Neural progenitor cell (in vitro differentiated cells): ENCODE data around the gene SIVA1. TPM values are rescaled to one million over a fixed set of nuclear protein-coding genes. Genes with fewer than 3 reads are reported as not detected.
A peak's percentile ranks its signal among the peaks of the same experiment; 100 is the strongest.

ENCODE experiments used
- DNase-seq: peaks from one replicate; pipeline ENCODE4 v3.0.0-alpha.2; 2016; ENCODE audit warnings: low spot score
- H2AFZ ChIP-seq: fragments of 200-600 bp; sonication (generic); replicated peaks from 2 replicates; pipeline ENCODE4 v1.6.1; 2016; ENCODE audit warnings: antibody characterized with exemption
- H3F3A ChIP-seq: fragments of 200-600 bp; sonication (generic); 2 replicates; pipeline ENCODE4 v1.6.1; 2016; ENCODE audit warnings: antibody characterized with exemption, low read depth
- H3K27ac ChIP-seq: fragments of 200-600 bp; sonication (generic); 2 replicates; pipeline ENCODE4 v1.5.1; 2016; ENCODE audit warnings: mild to moderate bottlenecking
- H3K27me3 ChIP-seq: fragments of 200-600 bp; sonication (generic); 2 replicates; pipeline ENCODE4 v1.6.1; 2016; ENCODE audit warnings: mild to moderate bottlenecking, moderate library complexity
- H3K36me3 ChIP-seq: fragments of 200-600 bp; sonication (generic); 2 replicates; pipeline ENCODE4 v1.5.1; 2016
- H3K4me1 ChIP-seq: fragments of 200-600 bp; sonication (generic); 2 replicates; pipeline ENCODE4 v1.6.1; 2016; ENCODE audit warnings: mixed run types
- H3K4me2 ChIP-seq: fragments of 200-600 bp; sonication (generic); 2 replicates; pipeline ENCODE4 v1.6.1; 2016
- H3K4me3 ChIP-seq: fragments of 200-600 bp; sonication (generic); 2 replicates; pipeline ENCODE4 v1.5.1; 2016
- H3K79me2 ChIP-seq: fragments of 200-600 bp; sonication (generic); 2 replicates; pipeline ENCODE4 v1.6.1; 2016; ENCODE audit warnings: low read depth
- H3K9ac ChIP-seq: fragments of 200-600 bp; sonication (generic); 2 replicates; pipeline ENCODE4 v1.6.1; 2016
- H3K9me3 ChIP-seq: fragments of 200-600 bp; sonication (generic); 2 replicates; pipeline ENCODE4 v1.5.1; 2016; ENCODE audit warnings: low read depth
- H4K20me1 ChIP-seq: fragments of 200-600 bp; sonication (generic); 2 replicates; pipeline ENCODE4 v1.6.1; 2016; ENCODE audit warnings: low read depth
- H3K27ac Mint-ChIP-seq: 3 replicates; pipeline ENCODE4 v1.8.0; 2021; ENCODE audit warnings: mixed read lengths
- H3K27me3 Mint-ChIP-seq: 2 replicates; pipeline ENCODE4 v1.8.0; 2022; ENCODE audit warnings: low read depth, mild to moderate bottlenecking, inconsistent platforms, moderate library complexity, mixed read lengths; ENCODE audit not compliant: insufficient read depth
- H3K36me3 Mint-ChIP-seq: 3 replicates; pipeline ENCODE4 v1.8.0; 2021; ENCODE audit warnings: mixed read lengths
- H3K4me1 Mint-ChIP-seq: 3 replicates; pipeline ENCODE4 v1.8.0; 2021; ENCODE audit warnings: mixed read lengths
- H3K4me3 Mint-ChIP-seq: 3 replicates; pipeline ENCODE4 v1.8.0; 2021; ENCODE audit warnings: mild to moderate bottlenecking, moderate library complexity, mixed read lengths
- H3K9me3 Mint-ChIP-seq: 3 replicates; pipeline ENCODE4 v1.8.0; 2020; ENCODE audit warnings: mixed read lengths
- EZH2 ChIP-seq: fragments of 200-600 bp; sonication (generic); IDR thresholded peaks from 2 replicates; pipeline ENCODE4 v1.6.1; 2017; ENCODE audit warnings: antibody characterized with exemption, mild to moderate bottlenecking, moderate library complexity
- EZH2phosphoT487 ChIP-seq: fragments of 200-600 bp; sonication (generic); IDR thresholded peaks from 2 replicates; pipeline ENCODE4 v1.6.1; 2017; ENCODE audit warnings: antibody characterized with exemption
- total RNA-seq: library from RNA; depleted of rRNA; stranded (reverse); fragments of >200 nt; gene quantifications from 2 replicates; pipeline ENCODE4 v1.2.3, GENCODE V29; 2015; ENCODE audit warnings: low replicate concordance
- TF ChIP-seq, protein P1 (sequence below): fragments of 200-600 bp; sonication (generic); IDR thresholded peaks from 2 replicates; pipeline ENCODE4 v1.5.1; 2017; ENCODE audit warnings: antibody characterized with exemption, mild to moderate bottlenecking

SIVA1 gene
- total RNA-seq, 1 donor from 2014 or later, result 139 TPM

DNA sequence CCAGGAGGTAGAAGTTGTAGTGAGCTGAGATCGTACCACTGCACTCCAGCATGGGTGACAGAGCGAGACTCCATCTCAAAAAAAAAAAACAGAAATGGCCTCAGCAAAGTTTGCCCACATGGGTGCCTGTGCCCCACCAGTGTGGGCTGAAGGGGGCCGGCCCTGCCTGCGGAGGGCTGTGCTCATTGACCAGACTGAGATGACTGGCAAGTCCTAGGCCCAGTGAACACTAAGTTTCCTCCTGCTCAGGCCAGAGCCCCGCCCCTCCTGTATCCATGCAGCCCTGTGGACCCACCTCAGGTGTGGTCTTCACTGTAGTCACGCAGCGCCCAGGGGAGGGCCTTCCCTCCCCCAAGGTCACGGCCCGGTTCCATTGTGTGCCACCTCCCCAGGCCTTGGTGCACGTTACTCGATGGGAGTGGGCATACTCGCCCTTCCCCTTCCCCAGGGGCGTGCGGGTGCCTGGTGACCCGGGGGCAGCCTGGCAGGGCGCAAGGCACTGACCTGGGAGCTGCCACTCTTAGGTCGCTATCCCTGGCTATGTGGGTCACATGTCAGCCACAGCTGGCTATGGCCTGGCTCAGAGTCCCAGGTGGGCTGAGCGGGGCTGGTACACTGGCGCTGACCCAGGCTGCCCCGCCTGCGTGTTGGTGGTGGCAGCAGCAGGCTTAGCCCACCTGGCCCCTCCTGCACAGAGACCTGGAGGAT is 47.5 kb upstream of the SIVA1 start:
- Histone ChIP-seq H3K9ac (no peak overlapping the region), H3K27ac (no peak overlapping the region), H3K36me3 (no peaks in the 10 kb centered on the region), H2AFZ (no peak overlapping the region), H3K9me3 (no peaks in the 10 kb centered on the region), H4K20me1 (peaks cover 1% of the 10 kb centered on the region), H3K4me3 (no peak overlapping the region), H3K79me2 (no peaks in the 10 kb centered on the region), H3F3A (peaks cover 7% of the 10 kb centered on the region), H3K27me3 (no peaks in the 10 kb centered on the region), H3K4me1 (peaks cover 8% of the 10 kb centered on the region), H3K4me2 (no peak overlapping the region)
- peaks cover 3% of the 10 kb centered on the region for H3K9me3 Mint-ChIP-seq
- peaks cover 6% of the 10 kb centered on the region for H3K4me1 Mint-ChIP-seq
- H3K36me3 Mint-ChIP-seq, result peaks cover 7% of the 10 kb centered on the region
- DNase-seq, result no peak
- TF ChIP-seq EZH2 (no peak), EZH2phosphoT487 (no peak)
- TF ChIP-seq, protein P1, sequence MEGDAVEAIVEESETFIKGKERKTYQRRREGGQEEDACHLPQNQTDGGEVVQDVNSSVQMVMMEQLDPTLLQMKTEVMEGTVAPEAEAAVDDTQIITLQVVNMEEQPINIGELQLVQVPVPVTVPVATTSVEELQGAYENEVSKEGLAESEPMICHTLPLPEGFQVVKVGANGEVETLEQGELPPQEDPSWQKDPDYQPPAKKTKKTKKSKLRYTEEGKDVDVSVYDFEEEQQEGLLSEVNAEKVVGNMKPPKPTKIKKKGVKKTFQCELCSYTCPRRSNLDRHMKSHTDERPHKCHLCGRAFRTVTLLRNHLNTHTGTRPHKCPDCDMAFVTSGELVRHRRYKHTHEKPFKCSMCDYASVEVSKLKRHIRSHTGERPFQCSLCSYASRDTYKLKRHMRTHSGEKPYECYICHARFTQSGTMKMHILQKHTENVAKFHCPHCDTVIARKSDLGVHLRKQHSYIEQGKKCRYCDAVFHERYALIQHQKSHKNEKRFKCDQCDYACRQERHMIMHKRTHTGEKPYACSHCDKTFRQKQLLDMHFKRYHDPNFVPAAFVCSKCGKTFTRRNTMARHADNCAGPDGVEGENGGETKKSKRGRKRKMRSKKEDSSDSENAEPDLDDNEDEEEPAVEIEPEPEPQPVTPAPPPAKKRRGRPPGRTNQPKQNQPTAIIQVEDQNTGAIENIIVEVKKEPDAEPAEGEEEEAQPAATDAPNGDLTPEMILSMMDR, result no peak
- H3K27ac Mint-ChIP-seq, result no peak overlapping the region
- no peak overlapping the region for H3K4me3 Mint-ChIP-seq
- H3K27me3 Mint-ChIP-seq, result peaks cover 8% of the 10 kb centered on the region

DNA sequence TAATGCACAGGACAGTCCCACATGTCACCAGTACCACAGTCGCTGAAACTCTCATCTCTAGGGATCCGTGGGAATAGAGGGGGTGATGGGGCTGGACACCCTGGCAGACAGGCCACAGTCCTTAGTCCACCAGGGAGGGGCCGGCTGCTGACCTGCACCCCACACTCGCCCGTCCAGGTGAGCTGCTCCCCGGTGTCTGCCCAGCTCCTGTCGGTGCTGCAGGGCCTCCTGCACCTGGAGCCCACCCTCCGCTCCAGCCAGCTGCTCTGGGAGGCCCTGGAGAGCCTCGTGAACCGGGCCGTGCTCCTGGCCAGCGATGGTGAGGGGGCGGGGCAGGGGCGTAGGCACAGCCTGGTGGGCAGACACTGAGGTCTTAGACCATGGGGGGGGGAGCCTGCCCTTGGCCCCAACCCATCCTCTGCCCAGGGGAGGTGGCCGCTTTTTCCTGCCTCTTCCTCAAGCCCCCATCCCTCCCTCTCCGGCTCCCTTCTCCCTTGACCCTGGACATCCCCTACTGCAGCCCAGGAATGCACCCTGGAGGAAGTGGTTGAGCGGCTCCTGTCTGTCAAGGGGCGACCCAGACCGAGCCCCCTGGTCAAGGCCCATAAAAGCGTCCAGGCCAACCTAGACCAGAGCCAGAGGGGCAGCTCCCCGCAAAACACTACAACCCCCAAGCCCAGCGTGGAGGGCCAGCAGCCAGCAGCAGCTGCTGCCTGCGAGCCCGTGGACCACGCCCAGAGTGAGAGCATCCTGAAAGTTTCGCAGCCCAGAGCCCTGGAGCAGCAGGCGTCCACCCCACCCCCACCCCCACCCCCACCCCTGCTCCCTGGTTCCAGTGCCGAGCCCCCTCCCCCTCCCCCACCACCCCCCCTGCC is 46.0 kb upstream of the SIVA1 start:
- H3F3A ChIP-seq, result peaks cover 7% of the 10 kb centered on the region
- H3K79me2 ChIP-seq, result no peaks in the 10 kb centered on the region
- H4K20me1 ChIP-seq, result no peaks in the 10 kb centered on the region
- peaks cover 7% of the 10 kb centered on the region for H3K36me3 Mint-ChIP-seq
- H3K4me1 Mint-ChIP-seq, result peaks cover 4% of the 10 kb centered on the region
- TF ChIP-seq, protein P1, result no peak
- H3K9ac ChIP-seq, result no peak overlapping the region
- H3K9me3 ChIP-seq, result no peaks in the 10 kb centered on the region
- no peak overlapping the region for H3K4me3 Mint-ChIP-seq
- no peak overlapping the region for H3K4me3 ChIP-seq
- no peaks in the 10 kb centered on the region for H3K36me3 ChIP-seq
- no peaks in the 10 kb centered on the region for H3K27me3 ChIP-seq
- H3K4me2 ChIP-seq, result no peak overlapping the region
- H3K9me3 Mint-ChIP-seq, result peaks cover 3% of the 10 kb centered on the region
- peaks cover 8% of the 10 kb centered on the region for H3K4me1 ChIP-seq
- no peak for DNase-seq
- no peak overlapping the region for H3K27ac Mint-ChIP-seq
- no peak overlapping the region for H2AFZ ChIP-seq
- peaks cover 8% of the 10 kb centered on the region for H3K27me3 Mint-ChIP-seq
- H3K27ac ChIP-seq, result no peak overlapping the region

DNA sequence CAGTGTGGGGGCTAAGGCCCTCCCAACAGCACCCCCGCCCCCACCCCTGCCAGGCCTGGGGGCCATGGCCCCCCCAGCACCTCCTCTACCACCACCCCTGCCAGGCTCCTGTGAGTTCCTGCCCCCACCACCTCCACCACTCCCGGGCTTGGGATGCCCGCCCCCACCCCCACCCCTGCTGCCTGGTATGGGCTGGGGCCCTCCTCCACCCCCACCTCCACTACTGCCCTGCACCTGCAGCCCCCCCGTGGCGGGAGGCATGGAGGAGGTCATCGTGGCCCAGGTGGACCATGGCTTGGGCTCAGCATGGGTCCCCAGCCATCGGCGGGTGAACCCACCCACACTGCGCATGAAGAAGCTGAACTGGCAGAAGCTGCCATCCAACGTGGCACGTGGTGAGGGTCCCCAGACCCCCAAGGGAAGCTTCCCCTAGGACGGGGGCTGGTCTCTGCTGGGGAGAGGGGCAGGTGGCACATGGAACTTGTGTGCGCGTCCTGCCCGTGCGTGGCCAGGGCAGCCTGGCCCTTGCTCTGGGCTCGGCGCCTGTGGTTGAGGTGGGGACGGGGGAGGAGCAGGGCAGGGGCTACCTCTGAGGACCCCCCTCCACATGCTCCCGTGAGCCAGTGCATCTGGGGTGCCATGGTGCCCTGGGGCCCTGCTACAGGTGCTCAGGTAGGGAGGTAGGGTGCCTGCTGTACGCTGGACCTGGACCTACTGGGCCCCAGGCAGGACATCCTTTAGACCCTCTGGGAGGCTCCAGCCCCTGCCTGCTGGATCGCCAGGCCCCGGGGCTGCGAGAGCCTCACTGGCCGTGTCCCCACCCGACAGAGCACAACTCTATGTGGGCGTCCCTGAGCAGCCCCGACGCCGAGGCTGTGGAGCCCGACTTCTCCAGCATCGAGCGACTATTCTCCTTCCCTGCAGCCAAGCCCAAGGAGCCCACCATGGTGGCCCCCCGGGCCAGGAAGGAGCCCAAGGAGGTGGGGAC is 45.0 kb upstream of the SIVA1 start:
- H3K4me1 ChIP-seq, result peaks cover 8% of the 10 kb centered on the region
- Mint-ChIP-seq H3K4me3 (no peak overlapping the region), H3K36me3 (peaks cover 7% of the 10 kb centered on the region), H3K27ac (no peak overlapping the region), H3K9me3 (peaks cover 3% of the 10 kb centered on the region), H3K27me3 (peaks cover 8% of the 10 kb centered on the region), H3K4me1 (peaks cover 4% of the 10 kb centered on the region)
- TF ChIP-seq EZH2phosphoT487, result no peak
- TF ChIP-seq, protein P1, result no peak
- TF ChIP-seq EZH2, result no peak
- peak; percentile 24 for DNase-seq
- no peaks in the 10 kb centered on the region for H3K79me2 ChIP-seq
- no peak overlapping the region for H3K4me3 ChIP-seq
- no peak overlapping the region for H3K27ac ChIP-seq
- H3K36me3 ChIP-seq, result no peaks in the 10 kb centered on the region
- no peaks in the 10 kb centered on the region for H3K27me3 ChIP-seq
- H3K9me3 ChIP-seq, result no peaks in the 10 kb centered on the region
- no peak overlapping the region for H3K9ac ChIP-seq
- no peak overlapping the region for H3K4me2 ChIP-seq
- H2AFZ ChIP-seq, result no peak overlapping the region
- no peaks in the 10 kb centered on the region for H4K20me1 ChIP-seq
- peaks cover 7% of the 10 kb centered on the region for H3F3A ChIP-seq
